Measurements from ENCODE around the gene GOLPH3.
"Not testable (repeated sequence)": the region's sequence is repeated elsewhere in the genome, so short reads cannot be mapped to it uniquely, and the experiment has no call there.

The GOLPH3 gene

GRCh38 chr5:32098890-32099310, 75.2 kb downstream of the GOLPH3 start:
- DNase-seq (ENCODE audit: low spot score) = no peak

DNA sequence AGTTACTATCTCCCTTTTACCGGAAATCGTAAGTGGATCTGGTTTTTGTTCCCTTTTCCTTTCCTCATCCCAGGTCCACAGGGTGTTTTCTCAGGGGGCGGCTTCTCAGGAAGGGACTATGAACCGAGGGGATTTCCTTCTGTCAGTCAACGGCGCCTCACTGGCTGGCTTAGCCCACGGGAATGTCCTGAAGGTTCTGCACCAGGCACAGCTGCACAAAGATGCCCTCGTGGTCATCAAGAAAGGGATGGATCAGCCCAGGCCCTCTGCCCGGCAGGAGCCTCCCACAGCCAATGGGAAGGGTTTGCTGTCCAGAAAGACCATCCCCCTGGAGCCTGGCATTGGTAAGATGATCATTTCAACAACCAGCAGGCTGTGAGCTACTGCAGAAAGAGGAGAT, 75.8 kb downstream of the GOLPH3 start:
- no peak for DNase-seq (ENCODE audit: low spot score)

DNA sequence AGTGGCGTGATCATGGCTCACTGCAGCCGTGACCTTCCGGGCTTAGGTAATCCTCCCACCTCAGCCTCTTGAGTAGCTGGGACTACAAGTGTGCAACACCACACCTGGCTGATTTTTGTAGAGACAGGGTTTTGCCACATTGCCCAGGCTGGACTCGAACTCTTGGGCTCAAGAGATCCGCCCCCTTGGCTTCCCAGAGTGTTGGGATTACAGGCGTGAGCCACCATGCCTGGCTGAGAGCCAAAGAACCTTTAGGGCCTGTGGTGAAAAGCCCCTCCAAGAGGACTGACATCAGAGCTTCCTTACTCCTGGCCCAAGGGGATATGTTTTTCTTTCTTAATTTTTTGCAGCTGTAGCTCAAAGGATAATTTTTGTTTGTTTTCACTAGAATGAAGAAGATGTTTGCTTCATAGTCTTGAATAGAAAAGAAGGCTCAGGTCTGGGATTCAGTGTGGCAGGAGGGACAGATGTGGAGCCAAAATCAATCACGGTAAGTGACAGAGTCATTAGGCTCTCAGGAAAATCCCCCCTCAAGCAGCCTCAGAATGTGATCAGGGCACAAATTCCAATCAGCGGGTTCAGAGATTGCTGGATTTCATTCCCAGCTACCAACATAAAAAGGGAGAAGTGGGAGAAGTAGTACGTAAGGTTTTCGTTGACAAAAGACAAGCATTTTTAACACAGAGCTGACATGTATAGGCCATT, 77.1 kb downstream of the GOLPH3 start:
- DNase-seq (ENCODE audit: low spot score) = no peak

DNA sequence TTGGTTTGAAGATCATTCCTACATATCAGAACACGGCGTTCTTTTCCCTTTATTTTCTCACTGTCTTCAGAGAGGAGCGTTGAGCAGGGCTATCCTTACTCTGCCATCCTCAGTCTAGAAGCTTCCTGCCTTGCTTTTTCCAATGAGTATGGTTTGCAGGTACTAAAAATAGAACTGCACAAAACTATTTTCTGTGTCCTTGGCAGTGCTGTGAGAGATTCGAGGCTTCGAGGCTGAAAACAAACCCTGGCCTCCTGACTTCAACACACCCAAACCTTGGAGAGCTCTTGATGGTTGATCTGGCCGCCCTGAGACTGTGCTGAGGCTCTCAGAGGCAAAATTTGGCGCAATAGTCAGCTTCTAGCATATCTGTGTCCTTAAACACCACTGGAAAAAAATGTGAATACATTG, 78.9 kb downstream of the GOLPH3 start:
- DNase-seq (ENCODE audit: low spot score) = no peak

DNA sequence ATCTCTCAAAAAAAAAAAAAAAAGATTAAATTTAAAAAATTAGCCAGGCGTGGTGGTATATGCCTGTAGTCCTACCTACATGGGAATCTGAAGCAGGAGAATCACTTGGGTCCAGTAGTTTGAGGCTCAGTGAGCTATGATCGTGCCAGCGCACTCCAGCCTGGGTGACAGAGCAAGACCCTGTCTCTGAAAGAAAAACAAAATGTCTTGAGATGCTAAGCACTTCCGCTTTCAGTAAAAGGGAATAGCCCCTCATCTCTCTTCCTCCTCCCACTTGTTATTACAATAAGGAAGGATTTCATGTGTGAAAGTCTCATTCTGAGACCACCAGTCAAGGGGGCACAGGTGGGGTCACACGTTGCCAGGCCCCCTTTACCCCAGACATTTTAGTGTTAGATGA, 79.4 kb downstream of the GOLPH3 start:
- DNase-seq (ENCODE audit: low spot score) = no peak

DNA sequence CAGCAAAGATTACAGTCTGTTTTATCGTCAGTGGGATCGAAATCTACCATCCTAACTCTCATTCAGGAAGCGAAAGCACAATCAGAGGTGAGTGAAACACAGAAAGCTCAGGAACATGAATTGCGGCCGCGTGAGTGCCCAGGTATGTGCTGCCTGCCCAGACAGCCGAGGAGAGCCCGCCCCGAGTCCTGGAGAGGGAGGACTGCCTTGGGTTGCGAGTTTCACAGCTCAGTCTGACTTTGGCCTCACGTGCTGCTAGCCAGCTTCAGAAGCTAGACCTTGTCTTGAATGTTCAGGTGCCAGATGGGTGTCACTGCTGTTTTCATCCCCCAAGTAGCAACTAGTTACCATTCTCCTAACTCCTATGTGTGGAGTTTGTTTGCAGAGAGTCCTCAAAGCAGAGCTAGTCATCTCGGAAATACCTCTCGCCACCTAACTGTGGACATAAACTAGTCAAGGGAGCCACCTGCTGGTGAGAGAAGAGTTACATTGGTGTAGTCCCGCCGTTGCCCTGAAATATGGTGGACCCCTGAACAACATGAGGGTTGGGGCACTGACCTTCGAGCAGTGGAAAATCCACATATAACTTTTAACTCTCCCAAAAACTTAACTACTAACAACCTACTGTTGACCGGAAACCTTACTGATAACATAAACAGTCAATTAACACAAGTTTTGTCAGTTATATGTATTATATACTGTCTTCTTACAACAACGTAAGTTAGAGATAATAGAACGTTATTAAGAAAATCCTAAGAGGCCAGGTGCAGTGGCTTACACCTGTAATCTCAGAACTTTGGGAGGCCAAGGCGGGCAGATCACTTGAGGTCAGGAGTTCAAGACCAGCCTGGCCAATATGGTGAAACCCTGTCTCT, 80.9 kb downstream of the GOLPH3 start:
- DNase-seq (ENCODE audit: low spot score) = no peak

DNA sequence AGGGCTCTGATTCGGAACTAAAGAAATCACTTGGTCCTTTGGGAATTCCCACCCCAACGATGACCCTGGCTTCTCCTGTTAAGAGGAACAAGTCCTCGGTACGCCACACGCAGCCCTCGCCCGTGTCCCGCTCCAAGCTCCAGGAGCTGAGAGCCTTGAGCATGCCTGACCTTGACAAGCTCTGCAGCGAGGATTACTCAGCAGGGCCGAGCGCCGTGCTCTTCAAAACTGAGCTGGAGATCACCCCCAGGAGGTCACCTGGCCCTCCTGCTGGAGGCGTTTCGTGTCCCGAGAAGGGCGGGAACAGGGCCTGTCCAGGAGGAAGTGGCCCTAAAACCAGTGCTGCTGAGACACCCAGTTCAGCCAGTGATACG, 83.4 kb downstream of the GOLPH3 start:
- DNase-seq (ENCODE audit: low spot score) = no peak

- no peak for DNase-seq (ENCODE audit: low spot score)
Observed at GRCh38 chr5:32090026-32090754, 83.9 kb downstream of the GOLPH3 start.

GRCh38 chr5:32089146-32090000, 84.7 kb downstream of the GOLPH3 start:
- DNase-seq (ENCODE audit: low spot score) = no peak

GRCh38 chr5:32088214-32088613, 85.9 kb downstream of the GOLPH3 start:
- DNase-seq (ENCODE audit: low spot score) = no peak

- no peak for DNase-seq (ENCODE audit: low spot score)
Observed at GRCh38 chr5:32087086-32088082, 86.7 kb downstream of the GOLPH3 start.

- no peak for DNase-seq (ENCODE audit: low spot score)
Observed at GRCh38 chr5:32083981-32084430, 90.1 kb downstream of the GOLPH3 start.

- DNase-seq (ENCODE audit: low spot score) = no peak
Observed at GRCh38 chr5:32082701-32083100, 91.4 kb downstream of the GOLPH3 start.

DNA sequence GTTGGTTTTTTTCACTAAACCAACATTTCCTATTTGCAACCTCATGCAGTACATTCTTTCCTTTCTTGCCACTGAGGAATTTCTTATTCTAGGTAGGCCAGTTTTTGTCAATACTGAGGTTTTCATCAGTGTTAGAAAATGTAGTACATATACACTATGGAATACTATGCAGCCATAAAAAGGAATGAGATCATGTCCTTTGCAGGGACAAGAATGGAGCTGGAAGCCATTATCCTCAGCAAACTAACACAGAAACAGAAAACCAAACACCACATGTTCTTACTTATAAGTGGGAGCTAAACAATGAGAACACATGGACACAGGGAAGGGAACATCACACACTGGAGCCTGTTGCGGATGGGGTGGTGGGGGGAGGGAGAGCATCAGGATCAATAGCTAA, 93.6 kb downstream of the GOLPH3 start:
- not testable (repeated sequence) for DNase-seq (ENCODE audit: low spot score)

DNA sequence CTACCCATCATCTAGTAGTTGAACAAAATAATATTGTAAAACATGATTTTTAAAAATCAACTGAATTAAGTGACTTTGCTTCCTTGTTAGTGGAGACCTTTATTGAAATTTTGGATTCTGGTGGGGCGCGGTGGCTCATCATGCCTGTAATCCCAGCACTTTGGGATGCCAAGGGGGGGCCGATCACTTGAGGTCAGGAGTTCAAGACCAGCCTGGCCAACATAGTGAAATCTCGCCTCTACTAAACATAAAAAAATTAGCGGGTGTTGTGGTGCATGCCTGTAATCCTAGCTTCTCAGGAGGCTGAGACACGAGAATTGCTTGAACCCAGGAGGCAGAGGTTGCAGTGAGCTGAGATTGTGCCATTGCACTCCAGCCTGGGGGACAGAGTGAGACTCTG, 95.3 kb downstream of the GOLPH3 start:
- not testable (repeated sequence) for DNase-seq (ENCODE audit: low spot score)

GRCh38 chr5:32076699-32077695, 97.1 kb downstream of the GOLPH3 start:
- no peak for DNase-seq (ENCODE audit: low spot score)

All from left forelimb (tissue), 1 donor.